PFSK-1 (cell line): Measurements from ENCODE around the gene ATG7.

Source experiments
- POLR2AphosphoS5 ChIP-seq: IDR thresholded peaks from 2 replicates; pipeline ENCODE4 v1.6.1; 2012; ENCODE audit warnings: low read depth, mild to moderate bottlenecking, control low read depth, low read length, moderate library complexity
- SIN3A ChIP-seq: IDR thresholded peaks from 2 replicates; pipeline ENCODE4 v1.6.1; 2012; ENCODE audit warnings: mild to moderate bottlenecking, low read length, moderate library complexity, borderline replicate concordance; ENCODE audit not compliant: insufficient read depth

GRCh38 chr3:11391174-11391879, 119.1 kb downstream of the ATG7 start:
- TF ChIP-seq POLR2AphosphoS5 (no peak), SIN3A (no peak)
